WI38 (cell line): Measurements from ENCODE around the gene SNRPD2.
A peak's percentile ranks its signal among the peaks of the same experiment; 100 is the strongest.

ENCODE experiments used
- H3K4me3 ChIP-seq: 2 replicates; pipeline ENCODE4 v1.5.1; 2011; ENCODE audit warnings: low read depth, mild to moderate bottlenecking, control low read depth, low read length
- TF ChIP-seq, protein P1 (sequence below): IDR thresholded peaks from 2 replicates; pipeline ENCODE4 v1.5.1; 2012; ENCODE audit warnings: low read depth, mild to moderate bottlenecking, control low read depth, low read length

SNRPD2 gene

DNA sequence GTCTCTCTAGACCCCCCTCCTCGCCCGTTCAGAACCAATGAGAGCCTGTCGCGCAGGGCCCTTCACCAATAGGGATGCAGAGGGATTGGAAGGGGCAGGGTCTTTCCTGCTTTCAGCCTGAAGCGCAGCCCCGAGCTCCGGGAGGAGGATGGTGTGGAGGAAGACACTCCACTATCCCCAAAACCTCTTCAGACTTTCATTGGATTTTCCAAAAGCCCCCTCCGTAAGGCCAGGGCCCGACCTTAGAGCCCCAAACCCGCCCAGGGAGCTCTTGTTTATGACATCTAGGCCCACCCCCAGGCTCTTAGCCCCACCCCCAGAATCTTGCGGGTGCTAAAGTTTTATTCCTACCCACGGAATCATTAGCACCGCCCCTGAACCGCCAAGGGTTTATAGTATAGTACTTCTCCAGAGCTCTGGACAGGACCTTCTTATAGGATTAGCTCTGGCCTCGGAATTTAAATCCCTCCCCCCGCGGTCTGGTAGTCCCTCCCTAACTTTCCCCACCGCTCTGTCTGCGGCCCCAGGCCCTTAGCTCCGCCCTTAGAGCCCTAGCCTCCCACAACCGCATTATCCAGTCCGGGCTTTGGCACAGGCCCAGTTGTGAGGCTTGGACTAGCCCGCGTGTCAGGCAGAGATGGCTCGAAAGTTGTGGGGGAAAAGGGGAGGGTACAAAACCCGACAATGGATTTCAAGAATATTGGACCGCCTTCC, 46.0 kb downstream of the SNRPD2 start:
- peak overlapping the region; percentile 58 for H3K4me3 ChIP-seq
- TF ChIP-seq, protein P1, sequence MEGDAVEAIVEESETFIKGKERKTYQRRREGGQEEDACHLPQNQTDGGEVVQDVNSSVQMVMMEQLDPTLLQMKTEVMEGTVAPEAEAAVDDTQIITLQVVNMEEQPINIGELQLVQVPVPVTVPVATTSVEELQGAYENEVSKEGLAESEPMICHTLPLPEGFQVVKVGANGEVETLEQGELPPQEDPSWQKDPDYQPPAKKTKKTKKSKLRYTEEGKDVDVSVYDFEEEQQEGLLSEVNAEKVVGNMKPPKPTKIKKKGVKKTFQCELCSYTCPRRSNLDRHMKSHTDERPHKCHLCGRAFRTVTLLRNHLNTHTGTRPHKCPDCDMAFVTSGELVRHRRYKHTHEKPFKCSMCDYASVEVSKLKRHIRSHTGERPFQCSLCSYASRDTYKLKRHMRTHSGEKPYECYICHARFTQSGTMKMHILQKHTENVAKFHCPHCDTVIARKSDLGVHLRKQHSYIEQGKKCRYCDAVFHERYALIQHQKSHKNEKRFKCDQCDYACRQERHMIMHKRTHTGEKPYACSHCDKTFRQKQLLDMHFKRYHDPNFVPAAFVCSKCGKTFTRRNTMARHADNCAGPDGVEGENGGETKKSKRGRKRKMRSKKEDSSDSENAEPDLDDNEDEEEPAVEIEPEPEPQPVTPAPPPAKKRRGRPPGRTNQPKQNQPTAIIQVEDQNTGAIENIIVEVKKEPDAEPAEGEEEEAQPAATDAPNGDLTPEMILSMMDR = no peak

DNA sequence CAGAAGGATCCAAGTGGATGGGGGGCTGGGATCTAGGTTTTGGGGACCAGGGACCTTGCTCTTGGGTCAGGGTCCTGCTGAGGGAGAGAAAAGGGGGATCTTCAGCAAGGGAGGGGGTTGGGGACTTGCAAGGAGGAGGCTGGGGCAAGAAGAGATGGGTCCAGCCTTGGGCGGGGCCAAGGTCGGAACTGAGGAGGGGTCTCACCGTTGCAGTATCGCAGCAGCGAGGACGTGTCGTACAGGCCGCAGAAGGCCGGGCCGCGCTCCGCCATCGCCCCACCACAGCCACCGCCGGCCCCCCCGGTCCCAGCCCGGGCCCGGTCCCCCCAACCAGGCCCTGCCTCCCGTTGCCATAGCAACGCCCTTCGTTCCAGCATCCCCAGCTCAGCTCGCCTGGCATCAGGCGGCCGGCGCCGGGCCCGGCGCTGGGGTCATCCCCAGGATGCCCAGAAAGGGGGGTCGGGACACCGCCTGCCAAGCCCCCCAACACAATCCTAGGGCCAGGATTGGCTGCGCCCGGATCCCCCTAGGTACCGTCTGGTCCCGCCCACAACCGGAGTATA, 46.6 kb downstream of the SNRPD2 start:
- TF ChIP-seq, protein P1 = no peak
- peak overlapping the region; percentile 58 for H3K4me3 ChIP-seq

DNA sequence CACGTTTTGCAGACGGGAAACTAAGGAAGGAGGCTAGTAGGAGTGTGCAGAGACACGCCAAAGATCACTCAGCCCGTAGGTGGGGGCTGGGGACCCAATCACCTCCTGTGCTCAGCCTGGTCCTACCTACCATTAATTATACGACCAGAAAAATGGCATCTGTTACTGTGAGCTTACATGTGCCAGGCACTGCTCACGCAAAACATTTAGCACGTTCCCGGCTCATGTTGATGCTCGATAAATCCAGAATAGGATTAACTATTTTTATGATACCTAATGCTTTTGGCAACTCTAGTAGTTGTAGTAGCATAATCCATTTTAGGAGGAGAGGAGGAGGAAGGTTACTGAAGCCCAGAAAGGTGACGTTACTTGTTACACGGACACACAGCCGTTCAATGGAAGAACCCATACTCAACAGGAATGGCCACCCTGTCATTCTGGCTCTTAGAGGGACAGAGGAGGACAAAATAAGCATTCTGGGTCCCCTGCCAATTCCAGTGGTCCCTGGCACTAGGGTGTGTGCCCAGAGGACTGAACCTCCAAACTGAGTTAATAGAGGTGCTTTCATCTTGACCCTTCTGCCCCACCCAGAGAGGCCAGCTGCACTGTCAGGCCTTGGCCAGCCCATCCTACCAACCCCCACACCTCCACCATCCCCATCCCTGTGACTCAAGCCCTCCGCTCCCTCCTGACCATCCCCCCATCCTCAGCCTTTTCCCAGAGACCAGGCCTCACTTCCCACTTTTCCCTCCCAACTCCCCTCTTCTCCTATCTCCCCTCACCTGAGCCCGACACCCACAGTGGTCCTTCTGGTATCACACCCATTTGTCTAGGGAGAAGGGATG, 47.6 kb downstream of the SNRPD2 start:
- H3K4me3 ChIP-seq = no peak overlapping the region
- TF ChIP-seq, protein P1 = no peak

DNA sequence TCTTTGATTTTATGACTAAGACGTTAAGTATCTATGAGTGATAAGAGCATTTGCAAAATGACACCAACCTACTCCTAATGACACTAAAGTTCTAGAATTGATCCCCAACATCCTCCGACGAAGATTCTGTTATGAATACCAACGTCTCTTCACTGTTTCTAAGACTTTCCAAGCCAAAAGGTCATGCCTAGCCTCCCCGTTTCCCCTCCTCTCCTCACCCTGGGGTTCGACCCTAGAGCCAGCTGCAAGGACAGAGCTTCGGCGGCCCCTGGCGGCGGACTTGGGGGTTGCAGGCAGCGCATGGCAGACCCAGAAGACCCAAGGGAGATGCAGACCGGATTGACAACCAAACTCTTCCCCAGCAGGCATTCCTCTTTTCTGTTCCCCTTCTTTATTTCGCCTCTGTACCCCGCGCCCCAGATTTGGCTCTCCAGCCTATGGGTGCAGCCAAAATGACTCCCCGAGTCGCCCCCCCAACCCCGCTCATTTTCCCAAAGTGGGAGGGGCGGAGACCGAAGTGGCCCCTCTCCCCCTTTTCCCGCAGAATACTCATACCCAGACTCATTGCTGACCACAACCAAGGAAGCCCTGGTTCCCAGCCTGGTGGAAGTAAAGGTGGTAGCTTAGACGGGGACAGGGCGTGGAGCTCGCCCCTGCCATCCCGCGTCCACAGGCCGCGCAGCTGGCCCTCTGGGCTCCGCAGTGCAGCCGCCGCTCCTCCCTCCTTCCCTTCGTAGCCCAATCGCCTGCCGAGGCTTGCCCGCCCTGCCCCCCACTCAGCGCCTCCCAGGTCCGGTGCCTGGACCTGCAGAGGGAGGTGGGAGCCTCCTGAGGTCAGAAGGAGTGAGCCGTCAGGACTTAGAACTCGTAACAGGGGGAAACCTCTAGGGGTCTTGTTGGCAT, 48.5 kb downstream of the SNRPD2 start:
- no peak overlapping the region for H3K4me3 ChIP-seq
- TF ChIP-seq, protein P1 = peak; percentile 99

DNA sequence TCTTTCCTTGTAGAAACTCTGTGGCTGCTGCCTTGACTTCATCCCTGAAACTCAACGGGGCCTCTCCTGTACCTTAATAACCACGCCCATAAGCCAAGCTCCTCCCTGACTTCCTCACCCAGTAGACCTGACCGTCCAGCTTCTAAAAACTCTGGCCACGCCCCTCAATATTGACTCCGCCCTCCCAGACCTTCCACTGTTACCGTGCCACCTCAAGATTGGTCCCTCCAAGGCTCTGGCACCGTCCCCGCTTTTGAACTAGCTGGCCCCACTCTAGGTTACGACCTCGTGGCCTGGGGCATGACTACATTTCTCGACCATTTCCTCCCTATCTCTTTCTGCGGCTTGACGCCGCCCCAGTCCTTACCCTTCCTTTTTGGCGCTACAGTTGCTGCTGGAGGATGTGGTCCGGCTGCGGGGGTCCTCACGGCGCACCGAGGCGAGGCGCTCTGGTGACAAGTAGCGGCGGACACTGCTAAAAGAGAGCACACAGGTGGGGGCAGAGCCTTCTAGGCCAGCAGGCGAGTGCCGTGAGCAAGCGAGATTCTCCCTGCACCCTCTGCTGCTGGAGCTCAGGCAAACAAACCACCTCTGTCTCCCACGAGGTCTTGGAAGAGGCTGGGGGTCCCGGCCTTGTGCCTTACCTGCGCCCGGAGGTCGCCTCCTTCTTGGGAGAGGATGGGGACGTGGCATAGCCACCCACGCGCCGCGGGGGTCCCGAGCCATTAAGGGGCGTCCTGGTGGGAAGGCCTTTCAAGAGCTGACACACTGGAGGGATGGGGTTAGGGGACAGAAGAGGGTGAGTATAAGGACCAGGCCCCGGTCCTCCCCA, 50.3 kb downstream of the SNRPD2 start:
- TF ChIP-seq, protein P1 = no peak
- peak overlapping the region; percentile 50 for H3K4me3 ChIP-seq

DNA sequence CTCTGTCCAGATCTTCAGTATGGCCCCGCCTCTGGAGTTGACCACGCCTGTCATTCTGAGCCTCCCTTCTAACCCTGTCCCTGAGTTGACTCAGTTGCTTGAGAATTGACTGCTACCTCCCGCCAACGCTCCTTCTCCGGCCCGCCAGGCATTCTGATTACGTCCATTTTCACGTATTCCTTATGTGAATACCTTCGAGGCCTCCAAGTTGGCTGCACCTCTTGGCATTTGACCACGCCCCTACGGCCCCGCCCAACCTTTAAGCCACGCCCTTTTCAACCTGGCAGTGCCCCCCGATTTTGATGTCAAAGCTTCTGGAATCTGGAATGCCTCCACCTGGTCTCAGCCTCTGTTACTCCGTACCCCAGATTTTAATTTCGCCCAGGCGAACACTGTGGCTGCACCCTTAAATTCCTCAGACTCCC, 50.9 kb downstream of the SNRPD2 start:
- H3K4me3 ChIP-seq = no peak overlapping the region
- TF ChIP-seq, protein P1 = no peak
